Esophagus muscularis mucosa (tissue), 4 donors: Measurements from ENCODE around the gene RADIL. TPM values are rescaled to one million over a fixed set of nuclear protein-coding genes. Genes with fewer than 3 reads are reported as not detected.
"Not testable (repeated sequence)": the region's sequence is repeated elsewhere in the genome, so short reads cannot be mapped to it uniquely, and the experiment has no call there.

Experiments used
- DNase-seq: peaks from one replicate; pipeline ENCODE4 v3.0.0-alpha.2; 2017; ENCODE audit errors: extremely low spot score
- H3K27ac ChIP-seq, 4 donors: fragments of 200-600 bp; sonication (generic); replicated peaks in 1 of 4; 1 replicate in 3 of 4; 2 replicates in 1 of 4; pipeline ENCODE4 v1.5.1; 2016 to 2019; ENCODE audit warnings: mild to moderate bottlenecking in 1 of 4
- H3K27me3 ChIP-seq, 4 donors: fragments of 200-600 bp; sonication (generic); one replicate each; pipeline versions ENCODE4 v1.5.1 to v1.6.0; 2016 to 2019
- H3K36me3 ChIP-seq, 4 donors: fragments of 200-600 bp; sonication (generic); one replicate each; pipeline ENCODE4 v1.5.1; 2016 to 2019
- H3K4me1 ChIP-seq, 4 donors: fragments of 200-600 bp; sonication (generic); one replicate each; pipeline ENCODE4 v1.5.1; 2016 to 2019
- H3K4me3 ChIP-seq, 4 donors: fragments of 200-600 bp; sonication (generic); 1 replicate in 2 of 4; 2 replicates in 2 of 4; pipeline ENCODE4 v1.5.1; 2016 to 2019; ENCODE audit warnings: mild to moderate bottlenecking in 4 of 4, moderate library complexity in 1 of 4
- H3K9me3 ChIP-seq, 4 donors: fragments of 200-600 bp; sonication (generic); 1 replicate in 3 of 4; 2 replicates in 1 of 4; pipeline ENCODE4 v1.5.1; 2016 to 2019
- CTCF ChIP-seq, 3 experiments: fragments of 200-600 bp in 2 of 3; fragments of 450-650 bp in 1 of 3; sonication (generic) in 2 of 3; IDR thresholded peaks; one replicate each; pipeline ENCODE4 v1.5.1; 2017 to 2019; ENCODE audit warnings: antibody characterized with exemption in 3 of 3, mild to moderate bottlenecking in 2 of 3, moderate library complexity in 1 of 3
- EP300 ChIP-seq: sonication (generic); formaldehyde crosslinking; IDR thresholded peaks from one replicate; pipeline ENCODE4 v1.6.1; 2017; ENCODE audit warnings: antibody characterized with exemption
- POLR2A ChIP-seq: fragments of 450-650 bp; IDR thresholded peaks from one replicate; pipeline ENCODE4 v1.6.1; 2017; ENCODE audit warnings: antibody characterized with exemption, moderate library complexity, mild to moderate bottlenecking, low read depth
- POLR2AphosphoS5 ChIP-seq, 2 donors: sonication (generic); formaldehyde crosslinking; IDR thresholded peaks; one replicate each; pipeline ENCODE4 v1.6.1; 2017; ENCODE audit warnings: antibody characterized with exemption in 2 of 2
- WGBS: methylation state at CpG from one replicate; pipeline ENCODE4 v1.1.5; 2018; 5-methylcytosine and 5-hydroxymethylcytosine counted together
- intact Hi-C: fragments of 100-400 bp; cut with DNase I; formaldehyde crosslinking; loops from one replicate; pipeline ENCODE4 v1.15.1; 2023
- total RNA-seq, 4 donors: library from RNA; depleted of rRNA; stranded (reverse); fragments of >200 nt; gene quantifications; one replicate each; pipeline versions ENCODE4 v1.1.0 to v1.2.1, GENCODE V29; 2016

RADIL gene
- total RNA-seq, 4 donors from 2014 or later = 6.5 to 12.9 (median 12.1) TPM

DNA sequence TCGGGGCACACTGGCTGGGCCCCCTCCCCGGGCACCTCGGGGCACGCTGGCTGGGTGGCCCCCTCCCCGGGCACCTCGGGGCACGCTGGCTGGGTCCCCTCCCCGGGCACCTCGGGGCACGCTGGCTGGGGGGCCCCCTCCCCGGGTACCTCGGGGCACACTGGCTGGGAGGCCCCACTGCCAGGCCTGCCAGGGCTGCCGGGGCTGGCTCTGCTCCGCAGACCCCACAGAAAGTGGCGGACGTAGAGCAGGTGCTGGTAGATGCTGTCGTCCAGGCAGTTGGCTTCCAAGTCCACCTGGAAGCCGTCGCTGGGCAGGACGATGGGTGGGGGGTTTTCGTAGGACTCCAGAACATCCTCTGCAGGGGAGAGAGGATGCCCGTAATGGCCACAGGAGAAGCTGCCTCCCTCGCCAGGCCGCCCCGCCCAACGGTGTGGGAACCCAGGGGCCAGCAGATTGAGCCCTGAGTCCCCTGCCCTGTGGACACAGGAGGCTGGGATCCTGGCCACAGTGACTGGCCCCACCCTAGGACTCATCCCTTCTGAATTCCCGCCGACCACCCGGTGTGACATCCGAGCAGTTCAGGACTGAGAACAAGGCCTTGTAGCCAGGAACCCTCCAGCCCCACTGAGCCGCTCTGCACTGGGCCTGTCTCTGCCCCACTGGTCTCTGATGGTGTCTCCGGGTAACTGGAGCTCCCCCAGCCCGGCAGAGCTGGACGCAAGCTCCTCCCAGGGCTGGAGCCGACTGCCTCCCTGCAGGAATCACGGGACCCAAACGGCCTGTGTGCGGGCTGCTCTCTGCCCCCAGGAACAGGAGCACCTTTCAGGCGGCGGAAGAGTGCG is 79.9 kb downstream of the RADIL start:
- Histone ChIP-seq H3K4me1 (peaks cover 0 to 17% (median 11%) of the 10 kb centered on the region in 4 donors), H3K9me3 (no peaks in the 10 kb centered on the region), H3K36me3 (peaks cover 0 to 11% (median 0%) of the 10 kb centered on the region in 4 donors), H3K4me3 (no peak overlapping the region), H3K27ac (no peak overlapping the region), H3K27me3 (peaks cover 0 to 39% (median 0%) of the 10 kb centered on the region in 4 donors)
- no peak for TF ChIP-seq POLR2A
- no peak for TF ChIP-seq EP300
- no peak for TF ChIP-seq POLR2AphosphoS5 (IDR thresholded peaks at IDR 0.05)
- TF ChIP-seq CTCF (IDR thresholded peaks at IDR 0.05) = no peak
- WGBS = 96% methylated on average over 4 of the region's 41 CpGs
- intact Hi-C loops = no loop called here
- no peak for DNase-seq

GRCh38 chr7:4802577-4802976 is 80.9 kb downstream of the RADIL start:
- peaks cover 6 to 23% (median 16%) of the 10 kb centered on the region in 4 donors for H3K4me1 ChIP-seq
- H3K9me3 ChIP-seq, intact Hi-C loops, DNase-seq, H3K4me3 ChIP-seq, H3K27ac ChIP-seq: not testable (repeated sequence)
- WGBS = 82% methylated on average over 3 of the region's 23 CpGs
- H3K36me3 ChIP-seq = peaks cover 0 to 11% (median 0%) of the 10 kb centered on the region in 4 donors
- peaks cover 0 to 39% (median 0%) of the 10 kb centered on the region in 4 donors for H3K27me3 ChIP-seq

DNA sequence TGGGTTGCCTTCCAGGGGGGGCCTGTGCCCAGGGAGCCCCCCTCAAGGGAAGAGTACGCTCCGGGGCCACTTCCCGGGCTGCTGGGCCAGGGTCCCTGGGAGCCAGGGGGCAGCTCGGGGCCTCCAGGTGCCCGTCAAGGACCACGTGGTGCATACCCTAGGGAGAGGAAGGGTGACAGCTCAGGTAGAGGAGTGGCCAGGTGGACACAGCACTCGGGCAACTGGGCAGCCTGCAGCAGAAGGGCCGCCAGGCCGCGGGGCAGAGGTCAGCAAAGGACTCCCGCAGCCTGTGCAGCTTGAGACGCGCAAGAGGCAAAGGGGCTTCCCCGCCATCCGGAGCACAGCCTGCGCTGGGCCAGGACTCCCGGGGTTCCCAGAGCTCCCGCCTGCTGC is 81.7 kb downstream of the RADIL start:
- intact Hi-C loops = no loop called here
- 95% methylated on average over 7 of the region's 18 CpGs for WGBS

GRCh38 chr7:4800926-4801838 is 82.3 kb downstream of the RADIL start:
- DNase-seq = no peak
- Histone ChIP-seq H3K4me3 (no peak overlapping the region), H3K4me1 (peaks cover 6 to 20% (median 13%) of the 10 kb centered on the region in 4 donors), H3K9me3 (no peaks in the 10 kb centered on the region), H3K36me3 (peaks cover 0 to 11% (median 3%) of the 10 kb centered on the region in 4 donors), H3K27me3 (peaks cover 0 to 30% (median 0%) of the 10 kb centered on the region in 4 donors), H3K27ac (no peak overlapping the region)
- TF ChIP-seq POLR2A (no peak), POLR2AphosphoS5 (IDR thresholded peaks at IDR 0.05) (no peak), CTCF (IDR thresholded peaks at IDR 0.05) (no peak), EP300 (no peak)
- intact Hi-C loops = no loop called here
- 90% methylated on average over 21 of the region's 27 CpGs for WGBS

More for the DNA sequence above, 81.7 kb downstream of the RADIL start:
- Histone ChIP-seq H3K27me3 (peaks cover 0 to 35% (median 0%) of the 10 kb centered on the region in 4 donors), H3K4me3 (no peak overlapping the region), H3K27ac (no peak overlapping the region), H3K4me1 (peaks cover 6 to 20% (median 13%) of the 10 kb centered on the region in 4 donors), H3K36me3 (peaks cover 0 to 11% (median 3%) of the 10 kb centered on the region in 4 donors), H3K9me3 (no peaks in the 10 kb centered on the region)
- no peak for DNase-seq
- TF ChIP-seq CTCF (IDR thresholded peaks at IDR 0.05) = no peak
- TF ChIP-seq EP300 = no peak
- no peak for TF ChIP-seq POLR2AphosphoS5 (IDR thresholded peaks at IDR 0.05)
- no peak for TF ChIP-seq POLR2A

DNA sequence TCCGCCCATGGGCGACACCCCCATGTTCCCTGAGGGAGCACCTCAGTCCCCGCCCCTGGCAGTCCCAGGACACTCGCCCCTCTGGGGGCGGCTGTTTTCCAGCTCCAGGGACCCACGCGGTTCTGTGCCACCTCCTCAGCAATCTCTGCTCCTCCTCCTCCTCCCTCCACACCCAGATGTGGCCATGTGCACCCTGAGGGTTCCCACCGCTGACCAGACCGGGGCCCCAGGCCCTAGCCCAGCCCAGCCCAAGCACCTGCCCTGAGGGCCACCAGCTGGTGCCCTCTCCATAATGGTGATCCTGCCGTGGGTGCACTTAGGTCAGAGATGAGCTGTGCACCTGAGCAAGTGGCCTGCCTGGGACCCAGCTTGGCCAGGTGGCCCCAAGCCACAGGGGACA is 83.0 kb downstream of the RADIL start:
- peaks cover 6 to 20% (median 13%) of the 10 kb centered on the region in 4 donors for H3K4me1 ChIP-seq
- intact Hi-C loops = no loop called here
- no peak for DNase-seq
- H3K27me3 ChIP-seq = peaks cover 0 to 27% (median 0%) of the 10 kb centered on the region in 4 donors
- peaks cover 0 to 10% (median 3%) of the 10 kb centered on the region in 4 donors for H3K36me3 ChIP-seq
- no peaks in the 10 kb centered on the region for H3K9me3 ChIP-seq
- no peak overlapping the region for H3K27ac ChIP-seq
- TF ChIP-seq POLR2A (no peak), CTCF (IDR thresholded peaks at IDR 0.05) (no peak), POLR2AphosphoS5 (IDR thresholded peaks at IDR 0.05) (no peak), EP300 (no peak)
- H3K4me3 ChIP-seq = no peak overlapping the region
- 90% methylated on average over 7 of the region's 10 CpGs for WGBS
